Measurements from ENCODE around the gene ABCA7.

GRCh38 chr19:1055028-1055425 is 15.1 kb downstream of the ABCA7 start:
- TF ChIP-seq EZH2 (IDR thresholded peaks at IDR 0.05; ENCODE audit: insufficient read depth, poor library complexity, severe bottlenecking) (no peak), EZH2phosphoT487 (IDR thresholded peaks at IDR 0.05; ENCODE audit: insufficient read depth, low read depth) (no peak)
